SU-DHL-6 (cell line): ENCODE measurements around the gene SPO11.
A peak's percentile ranks its signal among the peaks of the same experiment; 100 is the strongest.

Experiments
- H2AFZ ChIP-seq: fragments of 200-600 bp; sonication (generic); 2 replicates; pipeline ENCODE4 v1.6.1; 2014; ENCODE audit warnings: low read depth, mild to moderate bottlenecking, moderate library complexity, mixed read lengths, antibody characterized with exemption, low read length; ENCODE audit not compliant: severe bottlenecking
- H3F3A ChIP-seq: fragments of 200-600 bp; shearing (Covaris generic); 2 replicates; pipeline ENCODE4 v1.6.0; 2016; ENCODE audit warnings: antibody characterized with exemption, mild to moderate bottlenecking; ENCODE audit not compliant: insufficient read depth
- H3K27ac ChIP-seq: fragments of 200-600 bp; sonication (generic); 2 replicates; pipeline ENCODE4 v1.5.1; 2016; ENCODE audit warnings: low read depth, mild to moderate bottlenecking, low read length, moderate library complexity, mixed read lengths
- H3K27me3 ChIP-seq: fragments of 200-600 bp; sonication (generic), shearing (Covaris generic); 2 replicates; pipeline ENCODE4 v1.6.0; 2014; ENCODE audit warnings: mild to moderate bottlenecking, low read length
- H3K36me3 ChIP-seq: fragments of 200-600 bp; sonication (generic); 2 replicates; pipeline ENCODE4 v1.6.1; 2014; ENCODE audit warnings: mild to moderate bottlenecking, low read length, mixed read lengths
- H3K4me2 ChIP-seq: fragments of 300-600, 200-600 bp; shearing (Covaris generic), sonication (generic); 2 replicates; pipeline ENCODE4 v1.6.0; 2014; ENCODE audit warnings: low read length, low read depth, mild to moderate bottlenecking; ENCODE audit not compliant: poor library complexity, severe bottlenecking
- H3K4me3 ChIP-seq: fragments of 200-600 bp; sonication (generic); 2 replicates; pipeline ENCODE4 v1.5.1; 2014; ENCODE audit warnings: antibody characterized with exemption, low read length, mild to moderate bottlenecking, mixed read lengths; ENCODE audit not compliant: insufficient read depth, poor library complexity, severe bottlenecking
- H3K79me2 ChIP-seq: fragments of 200-600 bp; sonication (generic); 2 replicates; pipeline ENCODE4 v1.6.1; 2014; ENCODE audit warnings: mild to moderate bottlenecking, low read length, moderate library complexity; ENCODE audit not compliant: insufficient read depth
- H3K9ac ChIP-seq: fragments of 200-600 bp; sonication (generic); 2 replicates; pipeline ENCODE4 v1.7.0; 2014; ENCODE audit warnings: mild to moderate bottlenecking, low read length
- H3K9me2 ChIP-seq: fragments of 200-600 bp; sonication (generic); replicated peaks from 2 replicates; pipeline ENCODE4 v1.6.1; 2014; ENCODE audit warnings: low read length; ENCODE audit not compliant: insufficient read depth
- H3K9me3 ChIP-seq: fragments of 200-600 bp; sonication (generic); 2 replicates; pipeline ENCODE4 v1.6.1; 2014; ENCODE audit warnings: low read length, mixed read lengths; ENCODE audit not compliant: insufficient read depth
- H4K20me1 ChIP-seq: fragments of 200-600 bp; sonication (generic); 2 replicates; pipeline ENCODE4 v1.6.1; 2014; ENCODE audit warnings: low read depth, mild to moderate bottlenecking, antibody characterized with exemption, low read length, moderate library complexity, mixed read lengths
- EZH2phosphoT487 ChIP-seq: fragments of 200-600 bp; sonication (generic), shearing (Covaris generic); conservative IDR thresholded peaks from 2 replicates; pipeline ENCODE4 v1.6.1; 2018; ENCODE audit warnings: mild to moderate bottlenecking, antibody characterized with exemption, low read length, moderate library complexity, mixed read lengths
- TF ChIP-seq, protein P1 (sequence below): fragments of 200-600 bp; sonication (generic); IDR thresholded peaks from one replicate; pipeline ENCODE4 v1.5.1; 2017; ENCODE audit warnings: antibody characterized with exemption, mild to moderate bottlenecking, low read length, moderate library complexity; ENCODE audit not compliant: insufficient read depth, poor library complexity, severe bottlenecking

The SPO11 gene

DNA sequence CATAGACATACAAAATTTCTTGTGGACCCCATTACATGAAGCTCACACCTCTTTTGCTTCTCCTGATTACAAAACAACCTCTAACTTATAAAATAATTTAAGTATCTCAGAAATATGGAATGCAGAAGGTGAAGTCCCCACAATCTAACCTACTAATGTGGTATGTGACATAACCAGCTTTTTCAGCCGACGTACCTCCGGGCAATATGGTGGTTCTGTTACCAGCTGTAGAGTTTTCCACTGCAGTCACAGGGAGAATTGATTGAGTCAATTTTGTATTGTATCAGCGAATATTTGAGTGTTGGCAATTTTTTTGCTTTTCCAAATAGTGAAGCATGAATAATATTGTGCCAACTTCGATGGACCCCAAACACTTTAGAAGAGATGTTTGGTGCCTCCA lies 15.7 kb upstream of the SPO11 start:
- no peak overlapping the region for H3K9ac ChIP-seq
- no peaks in the 10 kb centered on the region for H4K20me1 ChIP-seq
- H3F3A ChIP-seq = peaks cover 46% of the 10 kb centered on the region
- no peak overlapping the region for H3K4me2 ChIP-seq
- no peaks in the 10 kb centered on the region for H3K79me2 ChIP-seq
- no peaks in the 10 kb centered on the region for H3K9me3 ChIP-seq
- H3K36me3 ChIP-seq = no peaks in the 10 kb centered on the region
- TF ChIP-seq EZH2phosphoT487 = no peak
- TF ChIP-seq, protein P1, sequence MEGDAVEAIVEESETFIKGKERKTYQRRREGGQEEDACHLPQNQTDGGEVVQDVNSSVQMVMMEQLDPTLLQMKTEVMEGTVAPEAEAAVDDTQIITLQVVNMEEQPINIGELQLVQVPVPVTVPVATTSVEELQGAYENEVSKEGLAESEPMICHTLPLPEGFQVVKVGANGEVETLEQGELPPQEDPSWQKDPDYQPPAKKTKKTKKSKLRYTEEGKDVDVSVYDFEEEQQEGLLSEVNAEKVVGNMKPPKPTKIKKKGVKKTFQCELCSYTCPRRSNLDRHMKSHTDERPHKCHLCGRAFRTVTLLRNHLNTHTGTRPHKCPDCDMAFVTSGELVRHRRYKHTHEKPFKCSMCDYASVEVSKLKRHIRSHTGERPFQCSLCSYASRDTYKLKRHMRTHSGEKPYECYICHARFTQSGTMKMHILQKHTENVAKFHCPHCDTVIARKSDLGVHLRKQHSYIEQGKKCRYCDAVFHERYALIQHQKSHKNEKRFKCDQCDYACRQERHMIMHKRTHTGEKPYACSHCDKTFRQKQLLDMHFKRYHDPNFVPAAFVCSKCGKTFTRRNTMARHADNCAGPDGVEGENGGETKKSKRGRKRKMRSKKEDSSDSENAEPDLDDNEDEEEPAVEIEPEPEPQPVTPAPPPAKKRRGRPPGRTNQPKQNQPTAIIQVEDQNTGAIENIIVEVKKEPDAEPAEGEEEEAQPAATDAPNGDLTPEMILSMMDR = no peak
- peak overlapping the region; percentile 98; the same call in 1 of the 2 replicates for H3K27ac ChIP-seq
- H3K27me3 ChIP-seq = no peaks in the 10 kb centered on the region
- no peaks in the 10 kb centered on the region for H3K9me2 ChIP-seq
- no peak overlapping the region for H2AFZ ChIP-seq
- H3K4me3 ChIP-seq = no peak overlapping the region

DNA sequence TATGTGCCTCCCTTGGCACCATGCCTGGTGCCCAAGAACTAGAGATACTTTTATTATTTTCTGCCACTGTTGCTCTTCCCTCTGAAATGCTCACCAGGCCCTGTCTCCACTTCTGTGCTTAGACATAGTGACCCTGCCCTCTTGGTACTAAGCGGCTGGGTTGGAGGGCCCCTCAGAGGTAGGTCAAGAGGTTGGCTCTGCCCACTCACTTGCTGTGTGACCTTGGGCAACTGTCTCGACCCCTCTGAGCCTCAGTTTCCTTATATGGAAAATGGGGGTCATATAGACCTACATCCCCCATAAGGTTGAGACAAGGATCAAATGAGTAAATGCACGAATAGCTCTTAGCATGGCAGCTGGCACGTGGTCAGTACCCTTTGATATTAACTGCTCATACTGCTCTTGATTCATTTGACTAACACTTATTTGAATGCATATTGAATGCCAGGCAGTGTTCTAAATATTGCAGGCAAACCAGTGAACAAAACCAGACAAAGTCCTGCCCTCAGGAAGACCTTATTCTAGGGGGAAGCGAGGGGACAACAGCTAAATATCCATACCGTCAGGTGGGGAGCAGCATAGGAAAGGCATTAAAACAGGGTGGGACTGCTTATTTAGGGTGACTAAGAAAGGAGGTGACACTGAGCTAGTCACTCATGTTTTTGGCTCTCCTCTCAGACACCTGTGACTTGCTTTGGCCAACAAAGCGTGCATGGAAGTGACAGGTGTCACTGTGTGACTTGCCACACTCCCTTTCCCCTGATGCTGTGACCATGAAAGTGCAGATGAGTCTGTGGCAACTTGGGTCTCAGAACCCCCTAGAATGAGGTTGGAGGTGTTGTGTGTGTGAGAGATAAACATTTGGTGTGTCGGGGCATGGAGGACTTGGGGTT lies 14.3 kb upstream of the SPO11 start:
- peaks cover 49% of the 10 kb centered on the region for H3F3A ChIP-seq
- H3K4me2 ChIP-seq = peak overlapping the region; percentile 59
- H3K27me3 ChIP-seq = no peaks in the 10 kb centered on the region
- H3K9me2 ChIP-seq = no peaks in the 10 kb centered on the region
- H3K27ac ChIP-seq = peak overlapping the region; percentile 98
- H3K9me3 ChIP-seq = no peaks in the 10 kb centered on the region
- no peaks in the 10 kb centered on the region for H3K36me3 ChIP-seq
- H3K4me3 ChIP-seq = peak overlapping the region; percentile 3
- no peak for TF ChIP-seq EZH2phosphoT487
- TF ChIP-seq, protein P1 = no peak
- H3K79me2 ChIP-seq = no peaks in the 10 kb centered on the region
- peak overlapping the region; percentile 14 for H3K9ac ChIP-seq
- no peak overlapping the region for H2AFZ ChIP-seq
- no peaks in the 10 kb centered on the region for H4K20me1 ChIP-seq

DNA sequence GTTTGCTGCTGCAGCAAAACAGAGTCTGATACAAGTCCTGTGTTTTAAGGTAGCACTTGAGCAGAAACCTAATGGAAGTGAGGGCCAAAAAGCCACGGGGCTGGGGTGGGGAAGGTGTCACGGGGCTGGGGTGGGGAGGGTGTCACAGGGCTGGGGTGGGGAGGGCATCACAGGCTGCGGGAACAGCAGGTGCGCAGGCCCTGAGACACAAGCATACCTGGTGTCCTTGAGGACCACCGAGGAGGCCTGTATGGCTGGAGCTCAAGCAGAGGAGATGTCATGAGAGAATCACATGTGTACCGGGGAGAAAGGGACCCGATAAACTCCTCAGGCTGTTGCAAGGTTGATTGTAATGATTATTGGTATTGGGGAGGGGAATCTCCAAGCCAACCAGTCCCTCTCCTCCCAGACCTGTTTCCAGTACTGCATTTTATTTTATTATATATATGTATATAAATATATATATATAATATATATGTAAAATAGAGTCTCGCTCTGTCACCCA lies 13.6 kb upstream of the SPO11 start:
- H3K9me2 ChIP-seq = no peaks in the 10 kb centered on the region
- H3K27ac ChIP-seq = peak overlapping the region; percentile 98
- H3F3A ChIP-seq = peaks cover 50% of the 10 kb centered on the region
- H3K4me3 ChIP-seq = no peak overlapping the region
- peak overlapping the region; percentile 14; the same call in 1 of the 2 replicates for H3K9ac ChIP-seq
- no peaks in the 10 kb centered on the region for H3K27me3 ChIP-seq
- TF ChIP-seq, protein P1 = no peak
- no peak for TF ChIP-seq EZH2phosphoT487
- no peaks in the 10 kb centered on the region for H3K9me3 ChIP-seq
- no peaks in the 10 kb centered on the region for H3K36me3 ChIP-seq
- H3K79me2 ChIP-seq = no peaks in the 10 kb centered on the region
- no peaks in the 10 kb centered on the region for H4K20me1 ChIP-seq
- peak overlapping the region; percentile 59 for H3K4me2 ChIP-seq
- no peak overlapping the region for H2AFZ ChIP-seq
